HL-60 (cell line): ENCODE data around the gene MRPL4.

Experiments used
- DNase-seq, 2 experiments: peaks; one replicate each; pipeline ENCODE4 v3.0.0-alpha.2; 2010 to 2020; ENCODE audit warnings: low read depth in 1 of 2, low spot score in 1 of 2
- H3K27ac ChIP-seq: fragments of 250-450 bp; sonication (Bioruptor Pico); replicated peaks from 2 replicates; pipeline ENCODE4 v1.5.1; 2020; ENCODE audit warnings: mild to moderate bottlenecking, moderate library complexity
- H3K27me3 ChIP-seq: fragments of 250-450 bp; sonication (Bioruptor Pico); 2 replicates; pipeline ENCODE4 v1.5.1; 2021; ENCODE audit warnings: mild to moderate bottlenecking, moderate library complexity; ENCODE audit not compliant: insufficient read depth, poor library complexity, severe bottlenecking
- H3K4me3 ChIP-seq: replicated peaks from 2 replicates; pipeline ENCODE4 v1.5.1; 2011; ENCODE audit warnings: mild to moderate bottlenecking, control low read depth, low read length; ENCODE audit not compliant: insufficient read depth
- GABPA ChIP-seq: IDR thresholded peaks from 2 replicates; pipeline ENCODE4 v1.6.1; 2012; ENCODE audit warnings: low read depth
- POLR2AphosphoS5 ChIP-seq: IDR thresholded peaks from 2 replicates; pipeline ENCODE4 v1.6.1; 2012; ENCODE audit warnings: low read depth
- SPI1 ChIP-seq: IDR thresholded peaks from 2 replicates; pipeline ENCODE4 v1.6.1; 2012; ENCODE audit warnings: low read depth, mild to moderate bottlenecking, borderline replicate concordance
- TF ChIP-seq, protein P1 (sequence below): IDR thresholded peaks from one replicate; pipeline ENCODE4 v1.5.1; 2011; ENCODE audit warnings: low read length, control low read depth, inconsistent platforms; ENCODE audit not compliant: insufficient read depth
- TF ChIP-seq, protein P2 (sequence below): IDR thresholded peaks from 2 replicates; pipeline ENCODE4 v1.6.1; 2012; ENCODE audit warnings: low read depth; ENCODE audit not compliant: insufficient replicate concordance

Gene MRPL4

DNA sequence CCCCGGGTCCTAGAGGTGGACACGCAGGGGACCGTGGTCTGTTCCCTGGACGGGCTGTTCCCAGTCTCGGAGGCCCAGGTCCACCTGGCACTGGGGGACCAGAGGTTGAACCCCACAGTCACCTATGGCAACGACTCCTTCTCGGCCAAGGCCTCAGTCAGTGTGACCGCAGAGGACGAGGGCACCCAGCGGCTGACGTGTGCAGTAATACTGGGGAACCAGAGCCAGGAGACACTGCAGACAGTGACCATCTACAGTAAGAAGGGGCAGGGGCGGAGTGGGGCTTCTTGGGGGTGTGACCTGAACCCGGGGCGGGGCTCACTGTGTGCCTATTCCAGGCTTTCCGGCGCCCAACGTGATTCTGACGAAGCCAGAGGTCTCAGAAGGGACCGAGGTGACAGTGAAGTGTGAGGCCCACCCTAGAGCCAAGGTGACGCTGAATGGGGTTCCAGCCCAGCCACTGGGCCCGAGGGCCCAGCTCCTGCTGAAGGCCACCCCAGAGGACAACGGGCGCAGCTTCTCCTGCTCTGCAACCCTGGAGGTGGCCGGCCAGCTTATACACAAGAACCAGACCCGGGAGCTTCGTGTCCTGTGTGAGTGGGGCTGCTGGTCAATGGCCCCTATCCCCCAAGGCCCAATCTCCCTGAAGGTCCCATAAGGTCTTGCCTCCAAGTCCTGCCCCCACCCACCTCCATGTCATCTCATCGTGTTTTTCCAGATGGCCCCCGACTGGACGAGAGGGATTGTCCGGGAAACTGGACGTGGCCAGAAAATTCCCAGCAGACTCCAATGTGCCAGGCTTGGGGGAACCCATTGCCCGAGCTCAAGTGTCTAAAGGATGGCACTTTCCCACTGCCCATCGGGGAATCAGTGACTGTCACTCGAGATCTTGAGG is 32.3 kb downstream of the MRPL4 start:
- peaks cover 6% of the 10 kb centered on the region for H3K27me3 ChIP-seq
- no peak for TF ChIP-seq GABPA
- no peak for TF ChIP-seq POLR2AphosphoS5
- no peak overlapping the region for H3K4me3 ChIP-seq
- DNase-seq = no peak
- H3K27ac ChIP-seq = no peak overlapping the region

DNA sequence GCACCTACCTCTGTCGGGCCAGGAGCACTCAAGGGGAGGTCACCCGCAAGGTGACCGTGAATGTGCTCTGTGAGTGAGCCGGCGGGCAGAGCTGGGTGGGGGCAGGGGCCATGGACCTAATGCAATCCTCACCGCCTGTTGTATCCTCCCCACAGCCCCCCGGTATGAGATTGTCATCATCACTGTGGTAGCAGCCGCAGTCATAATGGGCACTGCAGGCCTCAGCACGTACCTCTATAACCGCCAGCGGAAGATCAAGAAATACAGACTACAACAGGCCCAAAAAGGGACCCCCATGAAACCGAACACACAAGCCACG is 32.9 kb downstream of the MRPL4 start:
- TF ChIP-seq, protein P1, sequence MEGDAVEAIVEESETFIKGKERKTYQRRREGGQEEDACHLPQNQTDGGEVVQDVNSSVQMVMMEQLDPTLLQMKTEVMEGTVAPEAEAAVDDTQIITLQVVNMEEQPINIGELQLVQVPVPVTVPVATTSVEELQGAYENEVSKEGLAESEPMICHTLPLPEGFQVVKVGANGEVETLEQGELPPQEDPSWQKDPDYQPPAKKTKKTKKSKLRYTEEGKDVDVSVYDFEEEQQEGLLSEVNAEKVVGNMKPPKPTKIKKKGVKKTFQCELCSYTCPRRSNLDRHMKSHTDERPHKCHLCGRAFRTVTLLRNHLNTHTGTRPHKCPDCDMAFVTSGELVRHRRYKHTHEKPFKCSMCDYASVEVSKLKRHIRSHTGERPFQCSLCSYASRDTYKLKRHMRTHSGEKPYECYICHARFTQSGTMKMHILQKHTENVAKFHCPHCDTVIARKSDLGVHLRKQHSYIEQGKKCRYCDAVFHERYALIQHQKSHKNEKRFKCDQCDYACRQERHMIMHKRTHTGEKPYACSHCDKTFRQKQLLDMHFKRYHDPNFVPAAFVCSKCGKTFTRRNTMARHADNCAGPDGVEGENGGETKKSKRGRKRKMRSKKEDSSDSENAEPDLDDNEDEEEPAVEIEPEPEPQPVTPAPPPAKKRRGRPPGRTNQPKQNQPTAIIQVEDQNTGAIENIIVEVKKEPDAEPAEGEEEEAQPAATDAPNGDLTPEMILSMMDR = no peak
- TF ChIP-seq POLR2AphosphoS5 (no peak), GABPA (no peak), SPI1 (no peak)
- TF ChIP-seq, protein P2, sequence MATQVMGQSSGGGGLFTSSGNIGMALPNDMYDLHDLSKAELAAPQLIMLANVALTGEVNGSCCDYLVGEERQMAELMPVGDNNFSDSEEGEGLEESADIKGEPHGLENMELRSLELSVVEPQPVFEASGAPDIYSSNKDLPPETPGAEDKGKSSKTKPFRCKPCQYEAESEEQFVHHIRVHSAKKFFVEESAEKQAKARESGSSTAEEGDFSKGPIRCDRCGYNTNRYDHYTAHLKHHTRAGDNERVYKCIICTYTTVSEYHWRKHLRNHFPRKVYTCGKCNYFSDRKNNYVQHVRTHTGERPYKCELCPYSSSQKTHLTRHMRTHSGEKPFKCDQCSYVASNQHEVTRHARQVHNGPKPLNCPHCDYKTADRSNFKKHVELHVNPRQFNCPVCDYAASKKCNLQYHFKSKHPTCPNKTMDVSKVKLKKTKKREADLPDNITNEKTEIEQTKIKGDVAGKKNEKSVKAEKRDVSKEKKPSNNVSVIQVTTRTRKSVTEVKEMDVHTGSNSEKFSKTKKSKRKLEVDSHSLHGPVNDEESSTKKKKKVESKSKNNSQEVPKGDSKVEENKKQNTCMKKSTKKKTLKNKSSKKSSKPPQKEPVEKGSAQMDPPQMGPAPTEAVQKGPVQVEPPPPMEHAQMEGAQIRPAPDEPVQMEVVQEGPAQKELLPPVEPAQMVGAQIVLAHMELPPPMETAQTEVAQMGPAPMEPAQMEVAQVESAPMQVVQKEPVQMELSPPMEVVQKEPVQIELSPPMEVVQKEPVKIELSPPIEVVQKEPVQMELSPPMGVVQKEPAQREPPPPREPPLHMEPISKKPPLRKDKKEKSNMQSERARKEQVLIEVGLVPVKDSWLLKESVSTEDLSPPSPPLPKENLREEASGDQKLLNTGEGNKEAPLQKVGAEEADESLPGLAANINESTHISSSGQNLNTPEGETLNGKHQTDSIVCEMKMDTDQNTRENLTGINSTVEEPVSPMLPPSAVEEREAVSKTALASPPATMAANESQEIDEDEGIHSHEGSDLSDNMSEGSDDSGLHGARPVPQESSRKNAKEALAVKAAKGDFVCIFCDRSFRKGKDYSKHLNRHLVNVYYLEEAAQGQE = no peak
- H3K27me3 ChIP-seq = peaks cover 11% of the 10 kb centered on the region
- H3K27ac ChIP-seq = no peak overlapping the region
- no peak for DNase-seq
- H3K4me3 ChIP-seq = no peak overlapping the region

DNA sequence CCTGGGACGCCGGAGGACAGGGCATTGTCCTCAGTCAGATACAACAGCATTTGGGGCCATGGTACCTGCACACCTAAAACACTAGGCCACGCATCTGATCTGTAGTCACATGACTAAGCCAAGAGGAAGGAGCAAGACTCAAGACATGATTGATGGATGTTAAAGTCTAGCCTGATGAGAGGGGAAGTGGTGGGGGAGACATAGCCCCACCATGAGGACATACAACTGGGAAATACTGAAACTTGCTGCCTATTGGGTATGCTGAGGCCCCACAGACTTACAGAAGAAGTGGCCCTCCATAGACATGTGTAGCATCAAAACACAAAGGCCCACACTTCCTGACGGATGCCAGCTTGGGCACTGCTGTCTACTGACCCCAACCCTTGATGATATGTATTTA is 33.4 kb downstream of the MRPL4 start:
- Histone ChIP-seq H3K27me3 (peaks cover 15% of the 10 kb centered on the region), H3K4me3 (no peak overlapping the region), H3K27ac (no peak overlapping the region)
- no peak; the same call in 1 of the 2 replicates for TF ChIP-seq SPI1
- TF ChIP-seq POLR2AphosphoS5 = no peak
- no peak for TF ChIP-seq GABPA
- no peak for DNase-seq

DNA sequence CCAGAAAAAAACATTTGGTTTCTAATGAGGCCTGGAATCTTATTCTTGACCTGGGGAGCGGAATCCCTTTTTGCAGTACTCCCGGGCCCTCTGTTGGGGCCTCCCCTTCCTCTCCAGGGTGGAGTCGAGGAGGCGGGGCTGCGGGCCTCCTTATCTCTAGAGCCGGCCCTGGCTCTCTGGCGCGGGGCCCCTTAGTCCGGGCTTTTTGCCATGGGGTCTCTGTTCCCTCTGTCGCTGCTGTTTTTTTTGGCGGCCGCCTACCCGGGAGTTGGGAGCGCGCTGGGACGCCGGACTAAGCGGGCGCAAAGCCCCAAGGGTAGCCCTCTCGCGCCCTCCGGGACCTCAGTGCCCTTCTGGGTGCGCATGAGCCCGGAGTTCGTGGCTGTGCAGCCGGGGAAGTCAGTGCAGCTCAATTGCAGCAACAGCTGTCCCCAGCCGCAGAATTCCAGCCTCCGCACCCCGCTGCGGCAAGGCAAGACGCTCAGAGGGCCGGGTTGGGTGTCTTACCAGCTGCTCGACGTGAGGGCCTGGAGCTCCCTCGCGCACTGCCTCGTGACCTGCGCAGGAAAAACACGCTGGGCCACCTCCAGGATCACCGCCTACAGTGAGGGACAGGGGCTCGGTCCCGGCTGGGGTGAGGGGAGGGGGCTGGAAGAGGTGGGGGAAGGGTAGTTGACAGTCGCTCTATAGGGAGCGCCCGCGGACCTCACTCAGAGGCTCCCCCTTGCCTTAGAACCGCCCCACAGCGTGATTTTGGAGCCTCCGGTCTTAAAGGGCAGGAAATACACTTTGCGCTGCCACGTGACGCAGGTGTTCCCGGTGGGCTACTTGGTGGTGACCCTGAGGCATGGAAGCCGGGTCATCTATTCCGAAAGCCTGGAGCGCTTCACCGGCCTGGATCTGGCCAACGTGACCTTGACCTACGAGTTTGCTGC is 35.1 kb downstream of the MRPL4 start, which contains the start of gene ICAM4:
Gene ICAM4, plus strand, starts transcription at position 153 of the 935 bp plus-strand sequence. Its CDS starts 58 bp downstream, at position 211.
- DNase-seq = peak in 1 of 2 experiments; percentile 92
- peak within 1 kb of the TSS; percentile 38 for H3K4me3 ChIP-seq
- peak within 1 kb of the TSS; percentile 80 for H3K27ac ChIP-seq
- peaks cover 32% of the 10 kb centered on the region for H3K27me3 ChIP-seq
- TF ChIP-seq, protein P1 = no peak
- peak; percentile 39; the same call in 1 of the 2 replicates for TF ChIP-seq POLR2AphosphoS5

DNA sequence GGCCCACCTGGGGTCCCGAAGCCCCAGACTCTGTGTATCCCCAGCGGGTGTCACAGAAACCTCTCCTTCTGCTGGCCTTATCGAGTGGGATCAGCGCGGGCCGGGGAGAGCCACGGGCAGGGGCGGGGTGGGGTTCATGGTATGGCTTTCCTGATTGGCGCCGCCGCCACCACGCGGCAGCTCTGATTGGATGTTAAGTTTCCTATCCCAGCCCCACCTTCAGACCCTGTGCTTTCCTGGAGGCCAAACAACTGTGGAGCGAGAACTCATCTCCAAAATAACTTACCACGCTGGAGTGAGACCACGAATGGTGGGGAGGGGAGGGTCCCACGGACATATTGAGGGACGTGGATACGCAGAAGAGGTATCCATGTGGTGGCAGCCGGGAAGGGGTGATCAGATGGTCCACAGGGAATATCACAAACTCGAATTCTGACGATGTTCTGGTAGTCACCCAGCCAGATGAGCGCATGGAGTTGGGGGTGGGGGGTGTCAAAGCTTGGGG is 36.7 kb downstream of the MRPL4 start:
- no peak for DNase-seq
- peaks cover 44% of the 10 kb centered on the region for H3K27me3 ChIP-seq
- TF ChIP-seq, protein P2 = no peak
- TF ChIP-seq POLR2AphosphoS5 = no peak
- TF ChIP-seq SPI1 = no peak
- TF ChIP-seq, protein P1 = no peak
- no peak for TF ChIP-seq GABPA
- no peak overlapping the region for H3K4me3 ChIP-seq
- H3K27ac ChIP-seq = no peak overlapping the region
